Smooth muscle cell of the brain vasculature (primary cell): ENCODE results near the gene DCAF5.
"Not testable (repeated sequence)": the region's sequence is repeated elsewhere in the genome, so short reads cannot be mapped to it uniquely, and the experiment has no call there.

Experiments used
- DNase-seq: peaks from one replicate; pipeline ENCODE4 v3.0.0-alpha.2; 2012; ENCODE audit warnings: low read depth, low spot score

The DCAF5 gene

DNA sequence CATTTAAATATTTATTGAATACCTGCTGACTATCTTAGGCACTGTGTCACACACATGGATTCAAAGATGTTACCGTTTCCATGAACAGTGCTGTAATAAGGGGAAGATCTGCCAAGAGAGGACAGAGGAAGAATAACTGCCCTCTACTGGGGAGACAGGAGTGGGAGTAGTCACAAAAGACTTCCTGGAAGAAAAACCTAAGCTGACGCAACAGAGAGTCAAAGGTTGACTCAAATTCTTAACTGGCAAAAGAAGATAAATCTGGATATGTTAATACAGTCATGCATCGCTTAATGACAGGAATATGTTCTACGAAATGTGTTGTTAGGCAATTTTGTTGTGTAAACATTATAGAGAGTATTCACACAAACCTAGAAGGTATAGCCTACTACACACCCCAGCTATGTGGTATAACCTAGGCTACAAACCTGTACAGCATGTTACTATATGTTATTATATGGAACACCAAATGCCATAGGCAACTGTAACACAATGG, 51.5 kb downstream of the DCAF5 start:
- peak; percentile 46 for DNase-seq

DNA sequence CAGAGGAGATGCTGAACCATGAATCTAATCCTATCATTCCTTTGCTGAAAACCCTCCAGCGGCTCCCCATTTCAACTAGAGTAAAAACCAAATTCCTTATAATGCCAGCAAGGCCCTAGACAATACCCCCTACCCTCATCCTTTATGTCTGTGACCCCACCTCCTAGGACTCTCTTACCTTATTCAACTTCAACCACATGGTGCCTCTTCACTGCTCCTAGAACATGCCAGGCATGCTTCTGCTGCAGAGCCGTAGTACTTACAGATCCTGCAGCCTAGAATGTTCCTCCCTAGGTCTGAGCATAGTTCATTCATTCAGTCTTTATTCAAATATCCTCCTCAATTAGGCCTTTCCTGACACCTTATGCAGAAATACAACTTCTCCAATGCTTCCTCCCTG, 54.9 kb downstream of the DCAF5 start:
- DNase-seq: no peak

DNA sequence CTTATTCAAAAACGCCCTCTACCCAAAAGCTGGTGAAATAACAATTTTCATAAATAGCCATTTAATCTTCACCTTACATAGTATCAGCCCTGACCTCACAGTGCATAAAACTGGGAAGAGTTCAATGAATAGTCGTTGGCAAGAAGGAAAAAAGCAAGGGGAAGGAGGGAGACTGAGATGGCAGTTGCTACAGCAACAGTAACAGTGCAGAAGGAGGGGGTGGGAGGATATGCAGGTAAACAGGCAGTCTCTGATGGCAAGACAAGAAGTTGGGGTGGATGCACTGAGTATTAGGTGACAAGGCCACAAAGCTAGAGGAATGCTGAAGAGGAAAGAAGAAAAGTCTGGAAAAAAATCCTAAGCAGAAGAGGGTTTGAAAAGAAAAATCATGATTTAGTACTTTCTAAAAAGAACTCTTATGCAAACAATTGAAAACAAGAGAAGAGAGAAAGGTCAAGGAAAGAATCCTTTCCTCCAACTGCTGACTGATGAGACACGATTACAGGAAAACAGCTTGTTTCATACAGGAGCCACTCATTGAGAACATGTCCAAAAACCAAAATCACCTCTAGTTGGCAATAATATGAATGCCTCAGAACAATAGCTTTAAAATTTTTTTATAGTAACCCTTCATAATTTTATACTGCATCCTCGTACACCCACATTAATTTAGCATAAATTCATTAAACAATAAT, 56.0 kb downstream of the DCAF5 start:
- DNase-seq: no peak

- DNase-seq: no peak
These were observed 56.7 kb downstream of the DCAF5 start for GRCh38 chr14:69096246-69096645.

- no peak for DNase-seq
These were observed 58.4 kb downstream of the DCAF5 start for GRCh38 chr14:69094481-69094880.

- DNase-seq: peak; percentile 40
These were observed 59.1 kb downstream of the DCAF5 start for GRCh38 chr14:69093631-69094421.

GRCh38 chr14:69092840-69093422, 60.0 kb downstream of the DCAF5 start:
- no peak for DNase-seq

DNA sequence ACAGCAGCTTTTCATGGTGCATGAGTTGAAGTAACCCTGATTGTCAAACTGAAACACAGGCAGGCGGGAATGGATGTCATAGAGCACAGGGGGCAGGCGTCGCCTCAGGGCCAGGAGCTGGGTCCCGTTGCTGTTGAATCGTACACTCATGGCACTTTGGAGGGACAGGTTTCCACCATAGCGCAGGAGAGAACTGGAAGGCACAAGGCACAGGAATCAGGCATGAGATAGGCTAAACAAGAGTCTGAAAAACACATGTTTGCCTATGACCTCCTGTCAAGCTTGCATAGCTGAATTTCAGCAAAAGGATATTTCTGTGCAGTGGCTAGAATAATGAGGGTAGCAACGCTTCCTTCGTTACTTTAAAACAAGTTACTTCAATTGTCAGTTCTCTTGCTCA, 61.2 kb downstream of the DCAF5 start:
- no peak for DNase-seq

- no peak for DNase-seq
These were observed 61.9 kb downstream of the DCAF5 start for GRCh38 chr14:69091006-69091405.

GRCh38 chr14:69090187-69090789, 62.6 kb downstream of the DCAF5 start:
- no peak for DNase-seq

DNA sequence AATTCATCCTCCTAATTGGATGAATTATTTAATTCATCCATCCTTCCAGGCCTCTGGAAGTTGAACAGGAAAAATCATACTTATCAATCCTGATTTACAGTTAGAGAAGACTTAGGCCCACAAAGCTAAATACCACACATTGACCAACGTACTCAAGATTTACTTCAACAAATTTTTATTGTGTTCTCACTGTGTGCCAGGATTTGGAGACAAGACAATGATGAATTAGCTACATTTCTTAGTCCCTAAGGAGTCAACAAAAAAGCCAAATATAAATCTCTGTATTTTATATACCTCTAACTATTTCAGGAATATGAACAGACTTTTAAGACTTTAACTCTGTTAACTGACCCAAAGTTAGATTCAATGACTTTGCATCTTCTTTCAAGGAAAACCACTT, 63.9 kb downstream of the DCAF5 start:
- no peak for DNase-seq

DNA sequence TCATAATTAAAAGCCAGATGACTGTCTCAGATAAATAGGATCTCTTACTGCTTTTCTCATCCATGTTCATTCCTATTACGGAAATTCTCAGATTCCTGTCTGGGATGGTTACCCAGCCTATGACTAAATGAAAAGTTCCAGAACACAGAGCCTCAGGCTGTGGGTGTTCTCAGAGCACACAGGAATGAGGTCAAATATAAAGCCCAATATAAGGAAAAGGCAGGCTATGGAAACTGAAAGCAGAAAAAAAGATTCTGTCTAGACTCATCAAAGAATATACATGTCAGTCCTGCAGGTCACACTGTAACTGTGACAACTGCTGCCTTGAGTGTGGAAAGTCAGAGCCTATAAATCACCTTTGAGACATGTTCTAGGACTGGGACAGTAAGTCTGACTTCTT, 64.3 kb downstream of the DCAF5 start:
- no peak for DNase-seq

DNA sequence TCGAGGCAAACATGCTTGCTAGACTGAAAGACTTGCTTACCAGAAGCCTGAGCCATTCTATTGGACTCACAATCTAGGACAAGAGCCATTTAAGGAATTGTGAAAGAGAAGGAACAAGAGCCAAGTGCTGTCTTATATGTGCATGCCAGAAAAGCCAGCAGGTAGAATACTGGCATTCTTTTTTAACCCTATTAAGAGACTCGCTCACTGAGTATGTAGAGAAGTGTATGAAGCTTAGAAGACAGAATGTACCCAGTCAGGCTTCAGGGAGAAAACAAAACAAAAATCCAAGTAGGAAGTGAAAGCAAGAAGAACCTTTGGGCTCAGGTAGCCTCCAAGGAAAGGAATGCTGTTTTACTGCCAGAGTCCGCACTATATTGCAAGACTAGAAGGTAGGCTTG, 65.9 kb downstream of the DCAF5 start:
- DNase-seq: no peak

GRCh38 chr14:69086537-69086936, 66.4 kb downstream of the DCAF5 start:
- no peak for DNase-seq

DNA sequence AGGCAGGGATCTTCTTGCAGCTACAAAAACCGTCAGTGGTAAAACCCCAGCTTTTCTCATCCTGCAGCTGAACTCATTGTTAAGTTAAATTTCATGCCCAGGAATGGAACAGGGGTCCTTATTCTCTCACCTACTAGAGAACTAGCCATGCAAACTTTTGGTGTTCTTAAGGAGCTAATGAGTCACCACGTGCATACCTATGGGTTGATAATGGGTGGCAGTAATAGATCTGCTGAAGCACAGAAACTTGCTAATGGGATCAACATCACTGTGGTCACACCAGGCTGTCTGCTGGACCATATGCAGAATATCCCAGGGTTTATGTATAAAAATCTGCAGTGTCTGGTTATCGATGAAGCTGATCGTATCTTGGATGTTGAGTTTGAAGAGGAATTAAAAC, 68.9 kb downstream of the DCAF5 start:
- no peak for DNase-seq

- DNase-seq: no peak
These were observed 69.7 kb downstream of the DCAF5 start for GRCh38 chr14:69083181-69083580.

DNA sequence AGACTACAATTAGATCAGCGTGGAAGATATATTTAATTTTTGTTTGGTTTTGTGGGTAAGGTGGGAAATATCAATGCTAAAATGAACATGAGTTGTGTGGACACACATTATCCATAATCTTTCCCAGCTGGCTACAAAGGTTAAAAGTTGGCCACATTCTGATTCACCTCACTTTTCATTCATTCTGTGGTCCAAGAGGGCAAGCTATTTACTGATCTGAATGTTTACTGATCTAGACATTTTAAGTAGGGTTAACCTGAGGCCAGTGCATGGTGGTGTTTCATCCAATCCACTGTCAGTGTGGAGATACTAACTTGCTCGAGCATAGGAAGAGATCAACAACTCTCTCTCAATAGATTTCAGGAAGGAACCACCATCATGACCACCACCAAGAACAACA, 71.6 kb downstream of the DCAF5 start:
- no peak for DNase-seq

DNA sequence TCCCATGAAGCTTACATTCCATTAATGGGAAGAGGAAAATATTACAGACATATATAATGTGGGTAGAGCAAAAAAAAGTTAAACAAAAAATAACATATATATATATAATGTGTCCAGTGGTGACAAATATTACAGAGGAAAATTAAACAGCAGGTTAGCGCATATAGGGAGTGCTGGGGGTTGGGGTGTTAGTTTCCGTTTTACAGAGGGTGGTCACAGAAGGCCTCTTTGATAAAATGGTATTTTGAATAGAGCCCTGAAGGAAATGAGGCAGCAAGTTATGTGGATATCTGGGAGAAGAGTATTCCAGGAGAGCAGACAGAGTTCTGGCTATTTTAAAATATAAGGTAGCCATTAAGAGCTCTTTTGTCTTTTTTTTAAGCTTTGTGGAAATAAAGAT, 73.2 kb downstream of the DCAF5 start:
- no peak for DNase-seq

GRCh38 chr14:69079188-69079742, 73.7 kb downstream of the DCAF5 start:
- DNase-seq: no peak

DNA sequence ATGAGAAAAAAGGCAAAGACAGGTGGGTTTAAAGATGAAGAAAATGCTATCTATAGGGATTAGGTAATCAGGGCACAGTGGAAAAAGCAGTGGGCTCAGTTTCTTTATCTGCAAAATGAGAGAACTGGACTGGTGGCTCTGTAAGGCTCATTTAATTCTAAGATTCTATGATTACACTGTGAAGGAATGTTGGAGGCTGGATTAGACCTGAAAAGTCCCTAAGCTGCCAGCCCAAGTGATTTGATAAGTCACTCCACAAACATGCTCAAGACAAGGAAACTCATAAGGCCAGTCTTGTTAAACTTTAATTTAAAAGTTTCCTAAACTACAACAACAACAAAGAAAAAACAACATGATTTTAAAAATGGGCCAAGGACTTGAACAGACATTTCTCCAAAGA, 75.1 kb downstream of the DCAF5 start:
- no peak for DNase-seq

DNA sequence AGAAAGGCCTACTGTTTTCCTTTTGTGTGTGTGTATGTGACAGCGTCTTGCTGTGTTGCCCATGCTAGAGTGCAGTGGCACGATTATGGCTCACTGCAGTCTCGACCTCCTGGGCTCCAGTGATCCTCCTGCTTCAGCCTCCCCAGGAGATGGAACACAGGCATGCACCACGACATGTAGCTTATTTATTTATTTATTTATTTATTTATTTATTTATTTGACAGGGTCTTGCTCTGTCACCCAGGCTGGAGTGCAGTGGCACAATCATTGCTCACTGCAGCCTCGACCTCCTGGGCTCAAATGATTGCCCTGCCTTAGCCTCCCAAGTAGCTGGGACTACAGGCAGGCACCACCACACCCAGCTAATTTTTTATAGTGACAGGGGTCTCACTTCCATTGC, 75.7 kb downstream of the DCAF5 start:
- DNase-seq: not testable (repeated sequence)

DNA sequence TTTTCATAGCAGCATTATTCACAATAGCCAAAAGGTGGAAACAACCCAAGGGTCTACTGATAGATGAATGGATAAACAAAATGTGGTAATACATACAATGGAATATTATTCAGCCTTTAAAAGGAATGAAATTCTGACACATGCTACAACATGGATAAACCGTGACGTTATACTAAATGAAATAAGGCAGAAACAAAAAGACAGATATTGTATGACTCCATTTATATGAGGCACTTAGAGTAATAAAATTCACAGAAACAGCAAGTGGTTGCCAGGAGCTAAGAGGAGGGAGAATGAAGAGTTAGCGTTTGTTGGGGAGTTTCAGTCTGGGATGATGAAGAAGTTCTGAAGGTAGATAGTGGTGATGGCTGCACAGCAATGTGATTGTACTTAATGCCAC, 76.6 kb downstream of the DCAF5 start:
- no peak for DNase-seq
